22Rv1 (cell line): ENCODE data around the gene SNX25.
"Not testable (repeated sequence)": the region's sequence is repeated elsewhere in the genome, so short reads cannot be mapped to it uniquely, and the experiment has no call there.

ENCODE experiments used
- H3K27ac ChIP-seq: fragments of 450-650 bp; 2 replicates; pipeline ENCODE4 v1.5.1; 2017
- CTCF ChIP-seq: fragments of 450-650 bp; IDR thresholded peaks from 2 replicates; pipeline ENCODE4 v1.5.1; 2017; ENCODE audit warnings: mild to moderate bottlenecking
- ZFX ChIP-seq: fragments of 450-650 bp; IDR thresholded peaks from 2 replicates; pipeline ENCODE4 v1.6.1; 2017; ENCODE audit warnings: antibody characterized with exemption, borderline replicate concordance

Gene SNX25

GRCh38 chr4:185357733-185358440 is 148.5 kb downstream of the SNX25 start:
- H3K27ac ChIP-seq: no peak overlapping the region
- TF ChIP-seq ZFX (no peak), CTCF (no peak)

- H3K27ac ChIP-seq: no peak overlapping the region
- no peak for TF ChIP-seq CTCF
- no peak for TF ChIP-seq ZFX
Observed at GRCh38 chr4:185358514-185358913, 149.1 kb downstream of the SNX25 start.

GRCh38 chr4:185358959-185359358 is 149.6 kb downstream of the SNX25 start:
- no peak for TF ChIP-seq ZFX
- no peak for TF ChIP-seq CTCF
- H3K27ac ChIP-seq: no peak overlapping the region

GRCh38 chr4:185359767-185360446 is 150.5 kb downstream of the SNX25 start:
- TF ChIP-seq CTCF: no peak

GRCh38 chr4:185361872-185362271 is 152.5 kb downstream of the SNX25 start:
- TF ChIP-seq ZFX (no peak), CTCF (no peak)
- H3K27ac ChIP-seq: no peak overlapping the region

More at GRCh38 chr4:185359767-185360446, 150.5 kb downstream of the SNX25 start:
- no peak overlapping the region for H3K27ac ChIP-seq

GRCh38 chr4:185362570-185362969 is 153.2 kb downstream of the SNX25 start:
- H3K27ac ChIP-seq: not testable (repeated sequence)

GRCh38 chr4:185363251-185363650 is 153.9 kb downstream of the SNX25 start:
- TF ChIP-seq ZFX (no peak), CTCF (no peak)

More at GRCh38 chr4:185363251-185363650, 153.9 kb downstream of the SNX25 start:
- H3K27ac ChIP-seq: no peak overlapping the region
